GM19455 (cell line): ENCODE results near the gene TH.
"Not testable (repeated sequence)": the region's sequence is repeated elsewhere in the genome, so short reads cannot be mapped to it uniquely, and the experiment has no call there.

Experiments
- ATAC-seq: cut with Tn5 transposase; IDR thresholded peaks from one replicate; pipeline ENCODE4 v1.9.1; 2021; ENCODE audit not compliant: unreplicated experiment

The TH gene

DNA sequence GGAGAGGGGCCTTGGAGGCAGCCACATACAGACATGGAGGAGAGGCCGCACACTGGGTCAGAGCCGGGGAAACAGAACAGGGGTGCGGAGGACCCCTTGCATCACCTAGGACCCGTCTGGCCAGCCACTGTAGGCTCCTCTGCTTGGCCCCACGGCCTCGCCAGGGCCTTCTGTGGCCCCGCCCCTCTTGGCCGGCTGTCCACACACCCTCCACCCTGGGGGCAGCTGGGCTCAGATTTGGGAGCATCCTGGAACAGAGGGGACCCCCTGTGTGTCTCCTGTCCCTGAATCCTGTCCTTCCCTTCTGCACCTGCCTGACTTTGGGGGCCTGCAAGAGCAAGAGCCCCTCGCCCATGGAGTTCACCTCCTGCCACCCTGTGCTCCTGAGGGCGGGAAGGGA lies 7.9 kb upstream of the TH start:
- ATAC-seq = no peak

DNA sequence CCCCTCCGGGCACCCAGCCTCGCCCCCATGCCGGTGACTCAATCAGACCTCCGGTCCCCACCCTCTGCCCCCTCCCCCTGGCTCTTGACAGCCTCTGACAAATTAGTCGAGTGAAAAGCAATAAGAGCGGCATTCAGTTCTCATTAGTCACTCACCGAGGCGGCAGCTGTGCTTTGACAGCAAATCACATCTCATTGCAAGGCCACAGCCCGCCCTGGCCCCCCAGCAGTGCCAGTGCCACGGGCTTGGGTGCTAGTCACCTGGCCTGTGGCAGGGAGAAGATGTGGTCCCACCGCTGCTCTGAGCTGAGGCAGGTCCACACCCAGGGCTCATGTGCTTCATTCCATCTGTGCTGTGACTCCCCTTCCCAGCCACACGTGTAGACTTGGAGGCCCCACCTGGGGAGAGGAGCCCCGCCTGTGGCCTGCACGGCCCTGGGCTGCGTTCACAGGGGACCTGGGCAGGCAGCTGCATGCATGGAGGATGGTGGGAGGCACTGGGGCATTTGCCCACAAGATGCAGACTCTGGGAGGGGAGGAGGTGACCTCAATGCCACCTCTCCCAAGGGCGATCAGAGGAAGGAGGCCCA lies 7.4 kb upstream of the TH start:
- no peak for ATAC-seq

DNA sequence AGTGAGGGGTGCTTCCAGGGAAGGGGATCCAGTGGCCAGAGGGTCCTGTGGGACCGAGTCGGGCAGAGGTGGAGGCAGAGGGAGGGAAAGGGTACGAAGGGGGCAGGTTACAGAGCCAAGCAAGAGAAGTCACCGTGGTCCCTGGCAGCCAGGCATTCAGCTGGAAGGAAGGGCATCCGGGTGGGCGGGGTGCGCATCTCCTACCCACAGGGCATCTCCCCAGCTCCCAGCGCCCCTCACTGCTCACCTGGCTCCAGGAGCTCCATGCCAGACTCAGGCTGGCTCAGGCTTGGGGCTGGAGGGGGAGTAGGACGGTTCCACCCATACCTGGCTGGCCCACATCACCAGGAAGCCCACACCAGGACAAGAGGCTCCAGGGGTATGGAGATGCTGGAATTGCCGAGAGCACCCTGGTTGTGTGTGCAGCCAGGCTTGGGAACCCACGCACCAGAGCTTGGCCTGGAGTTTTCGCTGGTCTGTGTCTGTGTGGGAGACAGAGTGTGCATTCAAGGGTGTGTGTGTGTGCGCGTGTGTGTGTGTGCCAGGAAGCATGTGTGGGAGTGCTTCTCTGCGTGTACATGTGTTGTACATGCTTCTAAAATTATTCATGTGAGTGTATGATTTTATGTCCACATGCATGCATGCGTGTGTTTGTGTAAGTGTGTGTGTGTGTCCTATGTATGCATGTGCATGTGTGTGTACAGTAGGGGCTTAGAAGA lies 6.6 kb upstream of the TH start:
- ATAC-seq = not testable (repeated sequence)

DNA sequence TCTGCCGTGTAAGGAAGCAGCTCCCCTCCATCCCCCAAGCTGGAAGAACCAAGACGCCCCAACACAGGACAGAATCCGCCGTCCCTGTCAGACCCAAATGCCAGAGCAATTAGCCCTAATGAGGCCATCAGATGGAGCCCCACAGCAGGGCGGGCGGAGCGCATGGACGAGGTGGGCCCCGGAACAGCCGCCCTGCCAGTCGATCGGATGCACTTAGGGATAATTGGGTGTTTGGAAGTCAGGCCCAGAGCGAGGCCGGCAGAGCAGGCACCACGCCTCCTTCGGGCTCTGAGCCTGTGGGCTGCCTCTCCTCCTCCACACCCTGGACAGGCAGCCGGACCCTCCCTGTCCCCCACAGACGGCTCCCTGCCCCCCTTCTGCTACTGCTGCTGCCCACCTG lies 5.5 kb upstream of the TH start:
- no peak for ATAC-seq

DNA sequence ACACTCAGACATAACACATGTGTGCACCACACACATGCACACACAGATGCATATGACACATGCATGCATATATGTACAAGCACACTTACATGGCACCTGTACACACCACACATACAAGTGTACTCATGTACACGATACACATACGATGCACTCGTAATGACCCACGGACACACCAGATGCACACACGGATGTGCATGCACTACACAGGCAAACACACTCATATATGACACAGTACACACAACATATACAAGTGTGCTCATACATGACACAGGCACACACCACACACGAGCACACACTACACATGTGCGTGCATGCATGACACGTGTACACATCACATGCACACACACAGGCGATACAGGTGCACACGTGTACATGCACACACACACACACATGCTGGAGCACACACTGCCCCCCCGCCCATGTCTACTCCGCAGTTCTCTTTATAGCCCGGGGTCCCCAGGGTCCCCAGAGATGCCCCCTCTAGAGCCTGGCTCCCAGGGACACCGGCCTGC lies 4.8 kb upstream of the TH start:
- ATAC-seq = no peak

DNA sequence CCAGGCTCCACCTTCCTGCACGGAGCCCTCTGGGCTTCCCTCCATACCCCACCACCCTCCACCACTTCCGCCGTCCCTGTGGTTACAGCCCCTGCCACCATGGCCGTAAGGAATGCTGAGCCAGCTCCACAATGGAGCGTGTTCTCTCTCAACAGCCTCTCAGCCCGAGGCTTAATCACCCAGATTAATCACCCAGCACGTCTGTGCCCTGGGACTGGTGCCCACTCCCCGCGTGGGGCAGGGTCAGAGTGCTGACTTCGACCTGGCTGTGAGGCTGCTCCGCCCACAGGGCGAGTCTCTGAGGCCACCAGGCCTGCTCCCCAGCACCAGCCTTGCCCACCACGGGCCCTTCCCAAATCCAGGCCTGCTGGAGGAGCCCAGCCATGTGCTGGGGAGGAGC lies 4.0 kb upstream of the TH start:
- no peak for ATAC-seq

DNA sequence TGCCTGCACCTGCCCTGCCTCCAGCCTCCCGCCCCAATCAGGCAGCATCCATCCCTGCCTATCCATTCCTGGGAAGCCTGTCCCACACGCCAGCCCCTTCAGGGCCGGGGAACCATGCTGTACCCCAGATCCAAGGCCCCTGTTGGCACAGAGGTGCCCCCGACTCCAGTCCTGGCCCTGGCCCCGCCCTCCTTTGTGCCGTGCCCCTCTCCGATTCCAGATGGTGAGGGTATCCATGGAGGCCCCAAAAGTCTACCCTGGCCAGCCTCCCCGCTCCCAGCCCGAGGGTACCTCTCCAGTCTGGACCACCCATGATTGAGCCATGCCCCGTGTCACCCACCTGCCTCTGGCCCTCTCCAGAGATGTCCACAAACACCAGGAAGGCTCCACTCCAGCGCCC lies 2.7 kb upstream of the TH start:
- ATAC-seq = no peak

DNA sequence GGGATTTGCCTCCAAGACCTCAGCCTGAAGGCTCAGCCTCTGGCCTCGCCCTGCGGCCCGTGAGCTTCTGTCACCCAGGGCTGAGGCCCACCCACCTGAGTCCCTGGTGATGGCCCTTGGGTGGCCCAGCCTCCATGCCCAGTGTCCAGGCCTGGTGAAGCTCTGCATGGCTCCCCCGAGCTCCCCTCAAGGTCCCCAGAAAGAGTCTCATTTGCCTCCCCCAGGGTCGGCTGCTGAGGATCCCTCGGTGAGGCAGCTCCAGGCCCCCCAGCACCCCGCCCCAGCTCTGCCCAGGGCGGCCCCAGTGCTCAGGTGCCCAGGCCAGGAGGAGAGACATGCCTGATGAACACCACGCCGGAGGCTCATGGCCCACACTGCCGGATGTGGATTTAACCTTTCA lies 2.1 kb upstream of the TH start:
- ATAC-seq = no peak

DNA sequence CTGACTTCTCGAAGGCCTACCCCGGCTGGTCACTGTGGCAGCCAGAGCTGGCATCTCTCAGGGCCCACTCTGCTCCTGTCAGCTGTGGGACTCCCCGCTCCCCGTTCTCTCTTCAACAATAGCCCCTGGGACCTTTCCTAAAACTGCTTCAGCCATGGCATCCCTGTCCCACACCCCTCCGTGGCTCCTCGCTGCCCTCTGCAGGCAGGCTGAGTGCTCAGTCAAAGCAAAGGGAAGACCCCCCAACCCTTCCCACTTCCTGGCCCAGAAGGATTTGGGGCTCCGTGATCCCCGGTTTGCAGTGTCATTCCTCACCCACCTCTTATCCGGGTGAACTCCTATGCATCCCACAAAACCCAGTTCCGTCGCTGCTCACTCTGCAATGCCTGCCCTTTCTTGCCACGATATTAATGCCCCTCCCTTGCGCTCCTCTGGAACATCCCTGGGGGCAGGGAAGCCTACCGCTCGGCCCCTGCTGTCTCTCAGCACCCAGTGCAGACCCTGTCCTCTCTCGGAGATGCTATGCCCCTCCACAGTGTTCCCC lies 1.6 kb upstream of the TH start:
- no peak for ATAC-seq

DNA sequence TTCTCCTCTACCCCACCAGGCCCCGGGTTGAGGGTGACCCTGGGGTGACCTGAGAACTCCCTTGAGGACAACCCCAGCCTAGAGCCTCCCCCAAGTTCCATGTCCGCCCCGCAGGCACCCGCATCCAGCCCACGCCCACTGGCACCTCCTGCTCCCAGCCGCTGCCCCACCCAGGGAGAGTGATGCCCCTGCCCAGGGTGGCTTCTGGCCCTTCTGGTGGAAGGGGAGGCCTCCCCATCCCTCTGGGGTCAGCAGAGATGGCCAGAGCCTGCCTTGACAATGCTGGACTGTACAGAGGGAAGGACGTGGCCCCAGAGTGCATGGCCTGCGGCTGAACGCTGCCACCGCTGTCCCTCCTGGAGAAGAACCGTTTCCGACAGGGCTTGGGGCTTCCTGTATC lies 1.1 kb upstream of the TH start:
- no peak for ATAC-seq

DNA sequence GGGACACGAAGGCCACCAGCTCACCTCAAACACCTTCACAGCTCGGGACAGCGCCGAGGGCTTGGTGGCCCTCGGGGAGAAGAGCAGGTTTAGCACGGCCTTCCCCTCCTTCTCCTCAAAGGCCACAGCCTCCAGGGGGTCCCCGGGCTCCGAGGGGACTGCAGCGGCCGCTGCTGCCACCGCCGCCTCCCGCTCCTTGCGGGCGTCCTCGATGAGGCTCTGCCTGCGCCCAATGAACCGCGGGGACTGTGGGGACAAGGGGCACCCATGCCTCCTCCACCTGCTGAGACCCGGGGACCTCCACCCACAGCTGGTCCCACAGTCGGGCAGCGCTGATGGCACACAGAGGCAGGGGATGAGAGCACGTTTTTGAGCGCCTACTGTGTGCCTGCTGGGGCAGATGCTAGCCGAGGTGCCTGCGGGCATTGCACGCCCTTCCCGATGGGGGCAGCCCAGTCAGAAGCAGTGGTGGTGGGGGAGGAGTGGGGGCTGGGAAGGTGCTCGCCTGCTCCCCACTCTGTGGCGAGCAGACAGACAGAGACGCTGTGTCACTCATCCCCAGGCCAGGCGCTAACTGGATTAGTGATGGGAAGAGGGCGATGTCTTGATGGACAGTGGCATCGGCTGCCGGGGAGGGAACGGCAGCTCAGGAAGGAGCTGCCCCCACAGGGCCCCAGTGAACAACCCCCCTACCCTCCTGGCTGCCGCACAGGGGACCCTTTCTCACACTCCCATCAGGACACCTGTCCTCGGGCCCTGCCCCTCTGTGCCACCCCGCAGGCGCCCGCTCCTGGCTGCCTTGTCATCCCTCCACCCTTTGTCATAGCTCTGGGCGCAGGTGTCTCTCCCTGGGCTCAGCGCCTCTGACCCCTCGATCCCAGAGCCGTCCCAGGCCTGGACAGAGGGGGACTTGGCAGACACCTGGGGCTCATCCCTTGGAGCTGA lies 1.7 kb downstream of the TH start:
- no peak for ATAC-seq

DNA sequence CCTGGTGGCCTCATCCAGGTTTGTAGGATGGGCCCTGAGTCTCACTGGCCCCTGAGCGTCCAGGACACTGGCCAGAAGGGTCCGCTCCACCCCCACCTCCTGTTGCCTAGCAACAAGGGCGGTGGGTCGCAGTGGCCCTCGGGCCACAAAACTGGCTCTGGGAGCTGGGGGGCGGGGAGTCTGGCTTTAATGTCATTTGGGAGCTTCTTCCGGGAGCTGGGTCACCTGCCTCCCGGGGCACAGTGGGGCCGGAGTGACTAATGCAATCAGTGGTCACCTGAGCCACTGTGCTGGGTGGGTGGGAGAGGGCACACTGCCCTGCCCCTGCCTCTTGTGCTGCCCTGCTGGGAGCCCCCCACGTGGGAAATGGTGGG lies 2.6 kb downstream of the TH start:
- no peak for ATAC-seq

DNA sequence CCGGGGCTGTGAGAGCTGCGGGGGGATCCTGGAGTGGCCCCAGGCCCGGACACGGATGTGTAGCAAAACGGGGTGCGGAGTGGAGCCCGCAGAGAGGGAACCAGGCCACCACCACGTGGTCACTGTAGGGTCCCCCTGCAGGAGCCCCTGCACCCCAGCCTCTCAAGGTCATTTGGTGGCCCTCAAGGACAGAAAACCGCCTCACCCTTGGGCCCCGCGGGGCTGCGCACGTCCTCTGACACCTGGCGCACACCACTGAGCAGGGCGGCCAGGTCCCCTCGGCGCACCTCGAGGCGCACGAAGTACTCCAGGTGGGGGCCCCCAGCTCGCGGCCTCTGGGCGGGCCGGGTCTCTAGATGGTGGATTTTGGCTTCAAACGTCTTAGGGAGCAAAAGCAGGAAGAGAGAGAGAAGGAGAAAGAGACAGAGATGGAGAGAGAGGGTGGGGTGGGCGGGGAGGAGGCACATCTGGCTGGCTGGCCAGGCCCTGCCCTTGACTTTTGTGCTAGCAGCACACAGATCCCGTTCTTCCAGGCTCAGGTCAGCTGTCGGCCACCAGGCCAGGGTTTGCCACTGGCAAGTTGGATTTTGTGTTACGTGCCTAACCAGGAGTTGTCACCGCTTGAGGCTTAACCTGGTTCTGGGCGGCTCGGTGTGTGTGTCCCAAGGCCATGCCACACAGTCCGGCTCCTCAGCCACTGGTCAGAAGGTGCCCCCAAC lies 3.2 kb downstream of the TH start:
- no peak for ATAC-seq

DNA sequence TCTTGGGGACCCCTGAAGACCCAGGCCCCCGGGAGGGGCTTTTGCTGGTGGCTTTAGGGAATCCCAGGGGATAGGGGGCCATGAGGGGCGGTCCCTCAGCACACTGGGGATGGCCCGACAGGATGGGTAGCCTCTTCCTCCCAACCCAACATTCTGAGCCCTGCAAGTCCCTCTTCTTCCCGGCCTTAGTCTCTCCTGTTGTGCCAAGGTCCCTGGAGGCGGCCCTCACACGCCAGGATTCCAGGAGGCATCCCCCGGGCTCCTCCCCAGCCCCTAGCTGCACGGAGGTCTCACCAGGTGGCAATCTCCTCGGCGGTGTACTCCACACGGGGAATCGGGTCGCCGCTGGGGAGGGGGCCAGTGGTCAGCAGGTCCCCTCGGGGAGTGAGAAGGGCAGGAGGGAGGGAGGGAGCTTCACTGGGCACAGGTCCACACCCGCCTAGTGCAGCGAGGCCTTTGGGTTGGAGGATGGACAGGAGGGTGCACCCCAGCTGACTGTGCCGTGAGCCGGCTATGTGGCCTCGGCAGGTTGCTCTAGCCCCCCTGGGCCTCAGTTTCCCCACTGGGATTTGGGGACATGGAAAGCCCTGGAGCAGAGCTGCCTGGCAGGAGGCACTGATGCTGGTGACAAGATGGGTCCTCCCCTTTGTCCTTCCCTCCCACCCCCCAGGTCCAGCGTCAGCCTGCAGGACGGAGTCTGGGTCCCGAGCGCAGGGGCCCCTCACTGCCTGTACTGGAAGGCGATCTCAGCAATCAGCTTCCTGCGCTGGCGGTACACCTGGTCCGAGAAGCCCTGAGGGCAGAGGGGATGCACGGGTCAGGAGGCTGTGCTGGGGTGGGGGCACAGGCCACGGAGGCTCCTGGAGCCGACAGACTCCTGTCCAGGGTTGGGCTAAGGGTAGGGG lies 4.2 kb downstream of the TH start:
- ATAC-seq = no peak

DNA sequence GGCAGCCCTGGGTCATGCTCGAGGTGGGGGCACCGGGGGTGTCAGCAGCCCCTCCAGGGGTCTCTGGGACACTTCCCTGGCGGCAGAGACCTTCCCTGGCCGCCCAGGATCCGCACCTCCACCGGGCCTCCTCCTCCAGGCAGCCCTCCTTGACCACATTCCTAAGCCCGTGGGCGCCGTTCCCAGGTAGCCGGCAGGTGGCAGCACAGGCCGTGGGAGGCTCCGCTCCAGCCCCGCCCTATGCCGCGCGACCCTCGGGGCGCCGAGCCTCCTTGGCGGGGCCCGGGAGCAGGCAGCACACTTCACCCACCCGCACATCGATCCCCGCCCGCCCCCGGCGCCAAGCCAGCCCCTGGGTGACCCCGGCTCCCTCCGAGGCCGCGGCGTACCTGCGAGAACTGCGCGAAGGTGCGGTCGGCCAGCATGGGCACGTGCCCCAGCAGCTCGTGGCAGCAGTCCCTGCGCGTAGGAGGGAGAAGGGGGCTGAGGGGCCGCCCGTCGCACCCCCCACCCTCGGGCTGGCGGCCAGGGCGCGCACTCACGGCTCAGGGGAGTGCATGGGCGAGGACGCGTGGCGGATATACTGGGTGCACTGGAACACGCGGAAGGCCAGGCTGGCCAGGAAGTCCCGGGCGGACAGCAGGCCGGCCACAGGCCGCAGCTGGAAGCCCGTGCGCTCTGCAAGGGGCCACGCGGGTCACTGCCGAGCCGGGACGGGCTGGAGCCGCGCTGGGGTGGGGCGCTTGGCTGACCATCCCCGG lies 5.3 kb downstream of the TH start:
- ATAC-seq = no peak

DNA sequence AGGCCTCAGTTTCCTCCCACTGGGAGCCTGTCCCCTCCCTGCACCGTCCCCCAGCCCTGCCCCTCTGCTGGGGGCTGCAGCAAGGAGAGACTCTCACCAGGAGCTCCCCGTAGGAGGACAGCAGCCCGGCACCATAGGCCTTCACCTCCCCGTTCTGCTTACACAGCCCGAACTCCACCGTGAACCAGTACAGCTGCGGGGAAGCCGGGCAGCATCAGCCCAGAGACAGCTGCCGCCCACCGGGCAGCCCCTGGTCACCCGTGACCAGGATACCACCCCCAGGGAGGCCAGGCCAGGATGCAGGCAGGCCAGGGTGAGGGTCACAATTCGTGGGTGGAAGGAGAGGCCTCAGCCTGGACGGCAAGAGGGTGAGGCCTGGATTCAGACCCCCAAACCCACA lies 6.0 kb downstream of the TH start:
- no peak for ATAC-seq

DNA sequence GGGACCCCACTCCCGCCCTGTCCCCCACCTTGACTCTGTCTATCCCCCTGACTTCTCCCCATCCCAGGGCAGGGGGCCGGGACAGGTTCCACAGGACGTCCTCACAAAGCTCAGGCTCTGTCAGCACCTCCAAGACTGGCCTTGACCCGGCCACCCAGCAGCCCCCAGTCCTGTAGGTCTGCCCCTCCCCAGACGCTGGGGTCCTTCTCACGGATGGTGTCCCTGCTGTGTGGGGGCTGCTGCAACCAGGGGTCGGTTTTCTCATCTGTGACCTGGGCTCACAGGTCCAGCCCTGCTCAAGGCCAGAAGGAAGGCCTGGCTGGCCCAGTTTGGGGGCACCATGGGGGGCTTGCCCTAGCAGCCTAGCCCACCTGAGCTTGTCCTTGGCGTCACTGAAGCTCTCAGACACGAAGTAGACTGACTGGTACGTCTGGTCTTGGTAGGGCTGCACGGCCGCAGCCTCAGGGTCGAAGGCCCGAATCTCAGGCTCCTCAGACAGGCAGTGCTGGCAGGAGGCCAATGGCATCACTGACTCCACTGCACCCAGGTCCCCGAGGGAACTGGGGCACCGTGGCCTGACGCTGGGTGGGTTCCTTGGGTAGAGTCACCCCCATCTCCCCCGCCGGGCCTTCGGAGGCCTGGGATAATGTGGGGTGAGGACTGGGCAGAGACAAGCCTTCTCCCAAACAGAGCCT lies 6.6 kb downstream of the TH start:
- no peak for ATAC-seq

DNA sequence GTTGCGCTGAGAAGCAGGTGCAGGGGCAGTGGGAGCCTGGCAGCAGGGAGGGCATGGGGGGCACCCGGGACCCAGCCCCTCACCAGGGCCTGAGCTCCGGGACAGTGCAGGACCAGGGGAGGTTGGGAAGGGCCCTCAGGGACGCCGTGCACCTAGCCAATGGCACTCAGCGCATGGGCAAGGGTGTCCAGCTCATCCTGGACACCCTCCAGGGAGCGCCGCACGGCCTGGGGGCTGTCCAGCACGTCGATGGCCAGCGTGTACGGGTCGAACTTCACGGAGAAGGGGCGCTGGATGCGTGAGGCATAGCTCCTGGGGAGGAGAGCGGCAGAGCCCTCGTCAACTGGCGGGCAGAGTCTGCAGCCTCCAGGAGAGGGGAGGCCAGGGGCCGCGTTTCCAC lies 7.5 kb downstream of the TH start:
- ATAC-seq = no peak
